ENCODE results near the gene HACD3. TPM values are rescaled to one million over a fixed set of nuclear protein-coding genes. Genes with fewer than 3 reads are reported as not detected.

Gene HACD3
- total RNA-seq, 1 donor from 2014 or later, result 47.9 TPM

DNA sequence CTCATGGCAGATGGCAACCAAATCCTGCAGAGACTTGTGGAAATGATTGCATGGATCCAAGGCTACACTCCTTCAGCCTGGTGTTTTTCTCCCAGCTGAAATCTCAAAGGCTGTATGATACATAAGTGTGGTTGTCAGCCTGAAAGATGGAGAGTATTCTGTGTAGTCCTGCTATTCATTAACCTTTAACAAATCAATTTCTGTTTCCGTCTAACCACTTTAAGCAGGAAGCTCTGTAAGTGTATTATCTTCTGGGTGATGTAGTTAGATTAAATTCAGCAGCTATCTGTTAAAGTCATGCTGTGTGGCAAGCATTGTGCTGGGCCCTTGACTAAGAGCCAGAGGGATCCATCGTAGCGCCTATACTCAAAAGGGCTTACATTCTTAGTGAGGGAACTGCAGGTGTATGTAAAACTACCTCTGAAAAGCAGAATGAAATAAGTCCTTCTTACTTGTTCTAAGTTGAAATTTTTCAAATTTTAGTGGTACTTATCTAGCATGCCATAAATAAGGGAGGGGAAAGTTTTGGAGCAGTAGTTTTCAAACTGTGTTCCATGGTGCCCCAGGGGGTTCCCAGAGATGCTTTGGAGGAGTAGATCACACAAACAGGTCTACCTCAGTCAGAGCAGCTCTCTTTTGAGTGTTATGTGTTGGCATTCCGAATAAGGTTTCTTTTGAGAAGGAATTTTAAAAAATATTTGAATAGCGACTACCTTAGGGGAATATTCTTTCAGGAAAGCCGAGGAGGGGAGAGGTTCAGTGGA lies 28.9 kb downstream of the HACD3 start:
- Histone ChIP-seq H3K36me3 (peaks cover 74% of the 10 kb centered on the region), H3K27me3 (ENCODE audit: low read depth) (no peaks in the 10 kb centered on the region), H3K9me3 (no peaks in the 10 kb centered on the region), H3K4me3 (no peak overlapping the region), H3K27ac (no peak overlapping the region), H3K4me1 (no peaks in the 10 kb centered on the region)
- intact Hi-C loops (cut with DNase I), result no loop called here
- TF ChIP-seq, protein P1, sequence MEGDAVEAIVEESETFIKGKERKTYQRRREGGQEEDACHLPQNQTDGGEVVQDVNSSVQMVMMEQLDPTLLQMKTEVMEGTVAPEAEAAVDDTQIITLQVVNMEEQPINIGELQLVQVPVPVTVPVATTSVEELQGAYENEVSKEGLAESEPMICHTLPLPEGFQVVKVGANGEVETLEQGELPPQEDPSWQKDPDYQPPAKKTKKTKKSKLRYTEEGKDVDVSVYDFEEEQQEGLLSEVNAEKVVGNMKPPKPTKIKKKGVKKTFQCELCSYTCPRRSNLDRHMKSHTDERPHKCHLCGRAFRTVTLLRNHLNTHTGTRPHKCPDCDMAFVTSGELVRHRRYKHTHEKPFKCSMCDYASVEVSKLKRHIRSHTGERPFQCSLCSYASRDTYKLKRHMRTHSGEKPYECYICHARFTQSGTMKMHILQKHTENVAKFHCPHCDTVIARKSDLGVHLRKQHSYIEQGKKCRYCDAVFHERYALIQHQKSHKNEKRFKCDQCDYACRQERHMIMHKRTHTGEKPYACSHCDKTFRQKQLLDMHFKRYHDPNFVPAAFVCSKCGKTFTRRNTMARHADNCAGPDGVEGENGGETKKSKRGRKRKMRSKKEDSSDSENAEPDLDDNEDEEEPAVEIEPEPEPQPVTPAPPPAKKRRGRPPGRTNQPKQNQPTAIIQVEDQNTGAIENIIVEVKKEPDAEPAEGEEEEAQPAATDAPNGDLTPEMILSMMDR (IDR thresholded peaks at IDR 0.05), result no peak
- DNase-seq, result no peak
- no peak for ATAC-seq

DNA sequence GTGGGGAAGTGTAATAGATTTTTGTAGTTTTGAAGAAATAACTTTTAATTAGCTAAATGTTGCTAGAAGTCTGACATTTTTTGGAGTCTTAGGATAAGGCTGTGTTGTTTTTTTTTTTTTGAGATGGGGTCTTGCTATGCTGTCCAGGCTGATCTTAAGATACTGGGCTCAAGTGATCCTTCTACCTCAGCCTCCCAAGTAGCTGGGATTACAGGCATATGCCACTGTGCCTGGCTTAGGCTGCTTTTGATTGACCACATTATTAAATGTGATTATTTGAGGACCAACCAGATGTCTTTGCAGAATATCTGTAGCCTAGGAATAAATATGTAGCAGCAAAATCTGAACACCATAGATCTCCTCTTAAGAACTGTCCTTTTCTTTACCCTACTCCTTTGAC lies 29.7 kb downstream of the HACD3 start:
- TF ChIP-seq, protein P1 (IDR thresholded peaks at IDR 0.05), result no peak

DNA sequence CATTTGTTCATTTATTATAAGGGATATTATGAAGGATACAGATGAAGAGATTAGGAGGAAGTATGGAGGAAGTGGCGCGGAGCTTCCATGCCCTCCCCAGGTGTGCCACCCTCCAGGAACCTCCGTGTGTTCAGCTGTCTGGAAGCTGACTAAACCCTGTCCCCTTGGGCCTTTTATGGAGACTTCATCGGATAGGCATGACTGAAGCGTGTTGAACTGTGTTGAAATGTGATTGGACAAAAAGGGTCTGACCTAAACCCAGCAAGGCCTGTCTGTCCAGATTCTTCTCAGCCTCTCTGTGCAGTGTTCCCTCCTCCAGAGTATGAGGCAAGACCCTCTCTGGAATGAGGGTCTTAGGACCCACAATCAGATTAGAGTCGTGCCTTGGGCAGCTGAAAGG lies 31.7 kb downstream of the HACD3 start:
- no peak overlapping the region for H3K27ac ChIP-seq
- ATAC-seq (no peak), DNase-seq (no peak)
- TF ChIP-seq, protein P1 (IDR thresholded peaks at IDR 0.05), result no peak
- no peaks in the 10 kb centered on the region for H3K9me3 ChIP-seq
- no peak overlapping the region for H3K4me3 ChIP-seq
- intact Hi-C loops (cut with DNase I), result no loop called here
- H3K27me3 ChIP-seq (ENCODE audit: low read depth), result no peaks in the 10 kb centered on the region
- H3K4me1 ChIP-seq, result no peaks in the 10 kb centered on the region
- peaks cover 76% of the 10 kb centered on the region for H3K36me3 ChIP-seq

More for the DNA sequence above, 29.7 kb downstream of the HACD3 start:
- Histone ChIP-seq H3K36me3 (peaks cover 77% of the 10 kb centered on the region), H3K4me3 (no peak overlapping the region), H3K27me3 (ENCODE audit: low read depth) (no peaks in the 10 kb centered on the region), H3K27ac (no peak overlapping the region), H3K4me1 (no peaks in the 10 kb centered on the region), H3K9me3 (no peaks in the 10 kb centered on the region)
- DNase-seq (no peak), ATAC-seq (no peak)
- intact Hi-C loops (cut with DNase I), result no loop called here

DNA sequence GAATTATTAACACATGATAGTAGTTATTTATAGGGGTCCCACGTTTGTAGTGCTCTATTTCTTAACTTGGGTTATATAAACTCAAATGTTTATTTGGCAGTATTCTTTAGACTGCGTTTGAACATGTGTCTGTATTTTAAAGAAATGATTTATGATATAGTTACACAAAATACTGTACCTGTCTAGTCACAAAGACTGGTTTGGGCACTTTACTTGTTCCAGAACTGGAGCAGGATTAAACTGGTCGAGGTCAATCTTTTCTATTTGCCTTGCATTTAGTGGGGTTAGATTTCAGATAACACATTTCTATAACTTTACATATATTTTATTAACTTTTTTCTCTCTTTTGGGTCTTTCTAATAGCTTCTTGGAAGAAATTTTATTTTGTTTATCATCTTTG lies 39.5 kb downstream of the HACD3 start:
- intact Hi-C loops (cut with DNase I), result no loop called here
- no peak for ATAC-seq
- H3K4me1 ChIP-seq, result no peaks in the 10 kb centered on the region
- no peak for DNase-seq
- no peak overlapping the region for H3K27ac ChIP-seq
- H3K27me3 ChIP-seq (ENCODE audit: low read depth), result no peaks in the 10 kb centered on the region
- TF ChIP-seq, protein P1 (IDR thresholded peaks at IDR 0.05), result no peak
- H3K9me3 ChIP-seq, result no peaks in the 10 kb centered on the region
- H3K36me3 ChIP-seq, result peaks cover 75% of the 10 kb centered on the region
- H3K4me3 ChIP-seq, result no peak overlapping the region

DNA sequence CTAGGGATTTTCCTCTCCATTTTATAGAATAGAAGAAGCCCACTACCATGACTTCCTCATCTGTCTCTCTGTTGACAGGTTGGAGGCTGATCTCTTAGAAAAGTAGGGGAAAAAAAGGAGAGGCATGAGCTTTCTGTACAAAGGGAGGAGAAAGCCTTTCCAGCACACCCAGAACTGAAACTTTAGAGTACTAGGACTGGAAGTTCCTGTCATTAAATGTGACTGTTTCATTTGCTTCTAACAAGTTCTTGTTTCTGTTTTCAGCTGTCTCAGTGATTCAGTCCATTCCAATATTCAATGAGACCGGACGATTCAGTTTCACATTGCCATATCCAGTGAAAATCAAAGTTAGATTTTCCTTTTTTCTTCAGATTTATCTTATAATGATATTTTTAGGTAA lies 41.7 kb downstream of the HACD3 start:
- intact Hi-C loops (cut with DNase I), result no loop called here
- Histone ChIP-seq H3K9me3 (no peaks in the 10 kb centered on the region), H3K27me3 (ENCODE audit: low read depth) (no peaks in the 10 kb centered on the region), H3K4me3 (no peak overlapping the region), H3K4me1 (no peaks in the 10 kb centered on the region), H3K36me3 (peaks cover 69% of the 10 kb centered on the region), H3K27ac (no peak overlapping the region)
- DNase-seq (no peak), ATAC-seq (no peak)
- TF ChIP-seq, protein P1 (IDR thresholded peaks at IDR 0.05), result no peak
